ENCODE measurements around the gene PLEKHG3. TPM values are rescaled to one million over a fixed set of nuclear protein-coding genes. Genes with fewer than 3 reads are reported as not detected.

The PLEKHG3 gene
- total and polyA plus RNA-seq, 4 donors = 32.1 to 53.9 (median 42.2) TPM

DNA sequence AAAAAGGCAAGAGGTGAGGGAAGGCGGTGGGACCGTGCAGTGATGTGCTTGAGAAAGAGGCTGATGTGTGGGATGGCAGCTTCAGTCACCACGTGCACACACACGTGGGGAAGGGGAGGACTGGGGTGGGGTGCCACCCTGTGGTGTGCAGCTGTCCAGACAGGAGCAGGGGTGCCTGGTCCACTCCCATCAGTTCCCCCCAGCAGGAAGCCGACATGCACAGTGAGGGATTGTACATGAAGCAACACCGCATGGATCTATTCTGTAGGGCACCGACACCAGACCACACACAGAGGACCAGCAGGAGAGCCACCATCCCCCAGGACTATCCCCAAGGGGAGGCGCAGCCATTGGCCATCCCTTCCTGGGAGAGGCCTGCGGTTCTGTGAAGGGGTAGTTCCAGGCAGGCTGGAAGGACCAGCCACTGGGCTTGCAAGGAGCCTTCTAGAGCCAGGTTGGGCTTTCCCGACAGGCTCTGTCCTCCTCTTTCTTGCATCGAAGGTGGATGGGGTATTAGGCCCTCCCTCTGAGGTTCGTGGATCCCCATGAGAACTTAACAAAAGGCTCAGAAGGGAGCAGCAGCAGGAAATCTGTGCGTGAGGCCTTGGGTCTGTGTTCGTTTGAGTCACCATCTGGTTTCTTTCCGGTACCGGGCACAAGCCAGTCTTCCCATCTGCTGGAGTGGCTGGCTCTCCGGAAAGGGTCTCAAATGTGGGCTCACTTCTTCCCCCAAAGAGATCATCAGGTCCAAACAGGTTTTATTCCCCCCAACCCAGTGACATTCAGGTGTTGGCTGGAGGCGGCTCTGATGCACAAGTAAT is 59.8 kb downstream of the PLEKHG3 start:
- H3K36me3 ChIP-seq (ENCODE audit: control insufficient read depth, insufficient read depth, low read length) = peaks cover 45% of the 10 kb centered on the region
- H3K27ac ChIP-seq (ENCODE audit: low read depth, low read length) = peak overlapping the region; percentile 66
- DNase-seq (ENCODE audit: low read depth in 4 of 6, low spot score in 6 of 6) = peak in 2 of 6 donors; percentile 37 to 52
- no peaks in the 10 kb centered on the region for H3K27me3 ChIP-seq (ENCODE audit: control insufficient read depth, insufficient read depth, low read length)
- H3K9me3 ChIP-seq (ENCODE audit: control insufficient read depth, insufficient read depth, low read length) = no peaks in the 10 kb centered on the region
- WGBS (ENCODE audit: insufficient coverage) = 45% methylated on average over 18 of the region's 18 CpGs
- H3K4me3 ChIP-seq (ENCODE audit: low read depth, low read length) = no peak overlapping the region
- H3K4me1 ChIP-seq (ENCODE audit: control insufficient read depth, insufficient read depth, low read length) = peaks cover 55% of the 10 kb centered on the region

- Histone ChIP-seq H3K27ac (ENCODE audit: low read depth, low read length) (peak overlapping the region; percentile 66), H3K4me3 (ENCODE audit: low read depth, low read length) (no peak overlapping the region), H3K4me1 (ENCODE audit: control insufficient read depth, insufficient read depth, low read length) (peaks cover 50% of the 10 kb centered on the region), H3K36me3 (ENCODE audit: control insufficient read depth, insufficient read depth, low read length) (peaks cover 49% of the 10 kb centered on the region), H3K27me3 (ENCODE audit: control insufficient read depth, insufficient read depth, low read length) (no peaks in the 10 kb centered on the region), H3K9me3 (ENCODE audit: control insufficient read depth, insufficient read depth, low read length) (no peaks in the 10 kb centered on the region)
- peak in 5 of 6 donors; percentile 66 to 91 (median 70) for DNase-seq (ENCODE audit: low read depth in 4 of 6, low spot score in 6 of 6)
- 34% methylated on average over 19 of the region's 29 CpGs for WGBS (ENCODE audit: insufficient coverage)
Observed at GRCh38 chr14:64764641-64765520, 60.7 kb downstream of the PLEKHG3 start.

DNA sequence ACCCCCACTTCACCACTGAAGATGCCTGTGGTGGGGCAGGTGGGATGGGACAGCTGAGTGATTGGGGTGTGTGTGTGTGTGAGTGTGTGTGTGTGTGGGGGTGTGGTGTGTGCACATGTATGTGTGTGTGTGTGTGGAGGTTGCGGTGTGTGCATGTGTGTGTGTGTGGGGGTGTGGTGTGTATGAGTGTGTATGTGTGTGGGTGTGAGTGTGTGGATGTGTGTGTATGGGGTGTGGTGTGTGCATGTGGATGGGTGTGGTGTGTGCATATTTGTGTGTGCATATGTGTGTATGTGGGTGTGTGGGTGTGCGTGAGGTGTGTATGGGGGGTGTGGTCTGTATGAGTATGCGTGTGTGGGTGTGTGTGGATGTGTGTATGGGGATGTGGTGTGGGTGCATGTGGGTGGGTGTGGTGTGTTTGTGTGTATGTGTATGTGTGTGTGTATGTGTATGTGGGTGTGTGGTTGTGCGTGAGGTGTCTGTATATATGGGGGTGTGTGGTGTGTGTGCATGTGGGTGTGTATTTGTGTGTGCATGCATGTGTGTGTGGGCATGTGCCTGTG is 61.6 kb downstream of the PLEKHG3 start:
- H3K27me3 ChIP-seq (ENCODE audit: control insufficient read depth, insufficient read depth, low read length) = no peaks in the 10 kb centered on the region
- no peak overlapping the region for H3K4me3 ChIP-seq (ENCODE audit: low read depth, low read length)
- no peak for DNase-seq (ENCODE audit: low read depth in 4 of 6, low spot score in 6 of 6)
- no peak overlapping the region for H3K27ac ChIP-seq (ENCODE audit: low read depth, low read length)
- no peaks in the 10 kb centered on the region for H3K9me3 ChIP-seq (ENCODE audit: control insufficient read depth, insufficient read depth, low read length)
- H3K36me3 ChIP-seq (ENCODE audit: control insufficient read depth, insufficient read depth, low read length) = peaks cover 55% of the 10 kb centered on the region
- H3K4me1 ChIP-seq (ENCODE audit: control insufficient read depth, insufficient read depth, low read length) = peaks cover 46% of the 10 kb centered on the region
- 100% methylated on average over 3 of the region's 4 CpGs for WGBS (ENCODE audit: insufficient coverage)

DNA sequence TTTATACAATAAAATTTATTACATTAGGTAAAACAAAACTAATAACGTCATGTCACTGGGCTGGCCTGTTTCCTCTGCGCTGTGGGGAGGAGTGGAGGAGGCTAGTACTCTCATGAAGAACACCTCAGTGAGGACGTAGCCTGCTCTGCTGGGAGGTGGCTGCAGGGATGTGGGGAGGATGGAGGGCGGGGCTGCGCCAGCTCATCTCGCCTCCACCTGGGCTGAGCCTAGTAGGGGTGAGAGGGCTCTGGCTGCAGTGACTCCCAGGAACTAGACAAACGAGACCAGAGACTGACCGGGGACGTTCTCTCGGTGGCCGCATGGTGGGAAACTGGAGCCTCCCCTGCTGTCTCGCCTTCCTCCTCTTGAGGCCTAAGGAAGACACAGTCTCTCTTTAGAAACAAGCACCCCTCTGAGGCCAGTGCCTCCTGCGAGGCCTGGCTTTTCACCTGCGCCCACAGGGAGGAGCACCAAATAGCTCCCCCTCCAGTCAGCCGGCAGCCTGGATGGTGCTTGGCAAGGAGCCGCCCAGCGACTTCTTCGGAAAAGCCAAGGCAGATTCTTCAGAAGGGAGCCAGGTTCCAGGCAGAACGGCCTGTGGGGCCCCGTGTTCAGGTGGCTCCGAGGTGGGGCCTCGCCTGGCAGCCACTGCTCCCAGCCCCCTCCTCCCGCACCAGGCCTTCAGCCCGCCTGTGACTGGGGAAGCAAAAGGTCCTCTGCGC is 62.4 kb downstream of the PLEKHG3 start:
- H3K4me1 ChIP-seq (ENCODE audit: control insufficient read depth, insufficient read depth, low read length) = peaks cover 38% of the 10 kb centered on the region
- H3K4me3 ChIP-seq (ENCODE audit: low read depth, low read length) = no peak overlapping the region
- H3K36me3 ChIP-seq (ENCODE audit: control insufficient read depth, insufficient read depth, low read length) = peaks cover 61% of the 10 kb centered on the region
- no peaks in the 10 kb centered on the region for H3K9me3 ChIP-seq (ENCODE audit: control insufficient read depth, insufficient read depth, low read length)
- WGBS (ENCODE audit: insufficient coverage) = 75% methylated on average over 25 of the region's 25 CpGs
- H3K27me3 ChIP-seq (ENCODE audit: control insufficient read depth, insufficient read depth, low read length) = no peaks in the 10 kb centered on the region
- H3K27ac ChIP-seq (ENCODE audit: low read depth, low read length) = no peak overlapping the region
- no peak for DNase-seq (ENCODE audit: low read depth in 4 of 6, low spot score in 6 of 6)

DNA sequence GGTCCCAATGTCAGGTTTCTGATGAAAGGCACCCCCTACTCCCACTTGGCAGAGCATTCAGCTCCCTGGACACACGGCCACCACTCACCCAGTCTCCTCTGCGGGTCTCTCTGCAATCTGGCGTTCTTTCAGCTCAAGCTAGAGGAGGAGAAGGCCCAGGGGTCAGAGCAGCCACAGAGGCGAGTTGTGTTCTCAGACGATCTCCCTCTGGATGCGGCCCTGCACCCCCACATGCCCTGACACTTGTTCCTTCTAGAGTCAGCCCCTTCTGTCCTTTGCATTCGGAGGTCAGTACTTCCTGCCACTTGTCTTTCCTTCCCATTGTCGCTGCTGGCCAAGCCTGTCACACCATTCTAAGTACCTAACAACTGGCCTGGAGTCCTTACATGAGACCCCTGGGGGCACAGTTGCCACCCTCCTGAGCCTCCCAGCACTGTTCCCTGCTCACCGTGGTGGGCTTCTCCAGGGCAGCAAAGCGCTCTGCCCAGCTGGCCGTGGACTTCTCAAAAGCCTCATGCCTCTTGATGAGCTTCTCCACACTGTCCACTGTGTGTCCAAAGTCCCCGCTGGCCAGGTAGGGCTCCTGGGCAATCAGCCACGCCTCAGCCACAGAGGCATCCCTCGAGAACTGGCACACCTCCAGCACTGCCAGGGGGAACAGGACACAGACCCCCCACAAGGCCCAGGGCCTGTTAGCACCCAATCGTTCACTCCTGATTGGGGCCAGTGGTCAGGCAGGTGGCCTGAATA is 63.2 kb downstream of the PLEKHG3 start:
- Histone ChIP-seq H3K4me3 (ENCODE audit: low read depth, low read length) (no peak overlapping the region), H3K27me3 (ENCODE audit: control insufficient read depth, insufficient read depth, low read length) (no peaks in the 10 kb centered on the region), H3K4me1 (ENCODE audit: control insufficient read depth, insufficient read depth, low read length) (peaks cover 30% of the 10 kb centered on the region), H3K9me3 (ENCODE audit: control insufficient read depth, insufficient read depth, low read length) (no peaks in the 10 kb centered on the region), H3K36me3 (ENCODE audit: control insufficient read depth, insufficient read depth, low read length) (peaks cover 69% of the 10 kb centered on the region), H3K27ac (ENCODE audit: low read depth, low read length) (no peak overlapping the region)
- WGBS (ENCODE audit: insufficient coverage) = 68% methylated on average over 15 of the region's 15 CpGs
- no peak for DNase-seq (ENCODE audit: low read depth in 4 of 6, low spot score in 6 of 6)

DNA sequence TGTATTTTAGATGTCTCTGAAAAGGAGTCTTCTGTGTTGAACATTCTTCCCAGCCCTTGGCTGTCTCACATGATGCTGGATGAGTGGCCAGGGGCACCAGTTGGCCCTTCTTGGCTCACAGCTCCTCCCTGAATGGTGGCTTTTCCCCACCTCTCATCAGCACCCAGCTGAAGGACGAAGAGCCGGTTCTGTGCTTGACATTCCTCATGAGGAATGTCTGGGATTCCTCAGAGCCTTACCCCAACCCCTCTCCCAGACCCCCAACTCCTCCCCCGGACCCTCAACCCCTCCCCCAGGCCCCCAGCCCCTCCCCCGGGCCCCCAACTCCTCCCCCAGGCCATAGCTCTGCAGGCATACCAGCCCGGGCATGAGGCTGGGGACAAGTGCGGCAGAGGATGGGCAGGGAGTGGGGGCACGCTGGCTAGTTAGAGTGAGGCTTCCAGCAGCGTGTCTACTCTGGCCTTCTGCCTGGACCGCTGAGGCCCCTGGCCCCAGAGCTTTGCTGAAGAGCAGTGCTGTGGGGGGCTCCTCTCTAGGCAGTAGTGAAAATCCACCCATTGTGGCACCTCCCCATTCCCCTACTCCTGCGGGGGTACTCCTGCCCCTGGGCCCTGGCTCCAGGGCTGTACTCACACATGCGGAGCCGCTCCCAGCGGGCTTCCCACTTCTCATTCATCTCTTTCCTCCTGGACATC is 64.3 kb downstream of the PLEKHG3 start:
- H3K4me1 ChIP-seq (ENCODE audit: control insufficient read depth, insufficient read depth, low read length) = peaks cover 21% of the 10 kb centered on the region
- no peak overlapping the region for H3K4me3 ChIP-seq (ENCODE audit: low read depth, low read length)
- 39% methylated on average over 5 of the region's 13 CpGs for WGBS (ENCODE audit: insufficient coverage)
- DNase-seq (ENCODE audit: low read depth in 4 of 6, low spot score in 6 of 6) = no peak
- no peaks in the 10 kb centered on the region for H3K27me3 ChIP-seq (ENCODE audit: control insufficient read depth, insufficient read depth, low read length)
- H3K36me3 ChIP-seq (ENCODE audit: control insufficient read depth, insufficient read depth, low read length) = peaks cover 78% of the 10 kb centered on the region
- H3K27ac ChIP-seq (ENCODE audit: low read depth, low read length) = no peak overlapping the region
- no peaks in the 10 kb centered on the region for H3K9me3 ChIP-seq (ENCODE audit: control insufficient read depth, insufficient read depth, low read length)

GRCh38 chr14:64769096-64770020 is 65.1 kb downstream of the PLEKHG3 start:
- Histone ChIP-seq H3K27ac (ENCODE audit: low read depth, low read length) (no peak overlapping the region), H3K4me3 (ENCODE audit: low read depth, low read length) (no peak overlapping the region), H3K9me3 (ENCODE audit: control insufficient read depth, insufficient read depth, low read length) (no peaks in the 10 kb centered on the region), H3K27me3 (ENCODE audit: control insufficient read depth, insufficient read depth, low read length) (no peaks in the 10 kb centered on the region), H3K4me1 (ENCODE audit: control insufficient read depth, insufficient read depth, low read length) (peaks cover 13% of the 10 kb centered on the region), H3K36me3 (ENCODE audit: control insufficient read depth, insufficient read depth, low read length) (peaks cover 82% of the 10 kb centered on the region)
- 87% methylated on average over 15 of the region's 17 CpGs for WGBS (ENCODE audit: insufficient coverage)
- DNase-seq (ENCODE audit: low read depth in 4 of 6, low spot score in 6 of 6) = no peak

- Histone ChIP-seq H3K4me1 (ENCODE audit: control insufficient read depth, insufficient read depth, low read length) (peaks cover 4% of the 10 kb centered on the region), H3K9me3 (ENCODE audit: control insufficient read depth, insufficient read depth, low read length) (no peaks in the 10 kb centered on the region), H3K27ac (ENCODE audit: low read depth, low read length) (no peak overlapping the region), H3K36me3 (ENCODE audit: control insufficient read depth, insufficient read depth, low read length) (peaks cover 86% of the 10 kb centered on the region), H3K4me3 (ENCODE audit: low read depth, low read length) (no peak overlapping the region), H3K27me3 (ENCODE audit: control insufficient read depth, insufficient read depth, low read length) (no peaks in the 10 kb centered on the region)
- DNase-seq (ENCODE audit: low read depth in 4 of 6, low spot score in 6 of 6) = no peak
- WGBS (ENCODE audit: insufficient coverage) = 96% methylated on average over 18 of the region's 18 CpGs
Observed at GRCh38 chr14:64770751-64771150, 66.5 kb downstream of the PLEKHG3 start.

Data from spinal cord (tissue), 10 donors.